Stimulated activated CD8-positive, alpha-beta memory T cell treated with anti-CD3 and anti-CD28 coated beads, Interleukin-7, amount 100 ng/mL, for 48 hours (primary cell): ENCODE data around the gene TSPAN3.

Source experiments
- DNase-seq, 2 donors: peaks; one replicate each; pipeline ENCODE4 v3.0.0-alpha.2; 2020; ENCODE audit warnings: low read depth in 1 of 2; ENCODE audit errors: extremely low read depth in 1 of 2

The TSPAN3 gene

GRCh38 chr15:77085297-77085696, 14.4 kb upstream of the TSPAN3 start:
- no peak for DNase-seq

DNA sequence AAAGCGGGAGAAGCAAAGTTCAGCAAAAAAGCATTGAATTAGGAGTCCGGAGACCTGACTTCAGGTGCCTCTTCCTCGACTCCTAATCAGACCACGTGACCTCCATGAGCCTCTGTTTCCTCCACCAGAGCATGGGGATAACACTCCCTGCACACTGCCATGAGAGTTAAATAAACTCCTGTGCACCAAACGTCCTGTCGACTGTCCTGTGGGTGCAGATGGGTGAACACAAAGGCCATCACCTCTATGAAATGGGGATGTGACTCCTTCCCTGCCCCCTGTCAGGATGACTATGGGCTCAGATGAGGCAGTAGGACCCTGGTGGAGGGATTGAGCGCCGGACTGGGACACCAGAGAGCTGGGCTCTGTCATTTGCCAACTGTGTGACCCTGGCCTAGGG, 13.5 kb upstream of the TSPAN3 start:
- no peak for DNase-seq

GRCh38 chr15:77083381-77084160, 12.7 kb upstream of the TSPAN3 start:
- peak in 1 of 2 donors; percentile 70 for DNase-seq

DNA sequence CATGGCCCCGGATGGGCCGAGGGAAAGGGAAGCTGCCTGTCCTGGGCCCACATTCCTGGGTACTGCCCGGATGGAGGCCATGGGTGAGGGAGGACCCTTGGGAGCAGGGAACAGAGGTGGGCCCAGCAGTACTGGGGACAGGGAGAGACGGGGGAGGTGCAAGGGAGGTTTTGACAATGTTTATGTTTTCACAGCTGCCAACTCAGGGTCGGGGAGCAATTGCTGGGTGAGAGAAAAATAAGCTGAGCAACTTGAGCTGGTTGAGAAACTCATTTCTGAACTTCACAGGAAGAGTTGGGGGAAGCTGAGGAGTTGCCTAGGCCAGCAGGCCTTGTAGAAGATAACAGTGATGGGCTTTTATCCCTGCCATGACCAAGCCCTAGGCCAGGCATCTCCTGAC, 11.1 kb upstream of the TSPAN3 start:
- no peak for DNase-seq

- DNase-seq: no peak
These were observed 5.5 kb upstream of the TSPAN3 start for GRCh38 chr15:77076323-77076915.

GRCh38 chr15:77075528-77075927, 4.6 kb upstream of the TSPAN3 start:
- no peak for DNase-seq

DNA sequence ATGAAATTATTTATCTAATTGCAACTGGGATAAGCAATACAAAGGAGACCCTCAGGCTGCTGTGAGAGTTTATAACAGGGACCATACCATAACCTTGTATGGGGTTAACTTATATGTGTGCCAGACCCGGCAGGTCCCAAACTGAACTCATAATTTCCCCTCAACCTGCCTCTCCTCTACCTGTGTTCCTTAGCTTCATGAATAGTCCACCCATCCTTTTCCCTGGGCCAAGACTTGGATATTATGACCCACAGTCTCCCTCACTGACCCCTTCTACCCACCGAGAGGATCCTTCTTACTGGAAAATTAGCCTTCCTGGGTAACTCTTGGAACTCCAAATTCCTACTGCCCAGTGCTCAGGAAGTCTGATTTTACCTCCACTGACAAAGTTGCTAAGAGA, 3.4 kb upstream of the TSPAN3 start:
- no peak for DNase-seq

- no peak for DNase-seq
These were observed 655 bp upstream of the TSPAN3 start for GRCh38 chr15:77071305-77072223.

DNA sequence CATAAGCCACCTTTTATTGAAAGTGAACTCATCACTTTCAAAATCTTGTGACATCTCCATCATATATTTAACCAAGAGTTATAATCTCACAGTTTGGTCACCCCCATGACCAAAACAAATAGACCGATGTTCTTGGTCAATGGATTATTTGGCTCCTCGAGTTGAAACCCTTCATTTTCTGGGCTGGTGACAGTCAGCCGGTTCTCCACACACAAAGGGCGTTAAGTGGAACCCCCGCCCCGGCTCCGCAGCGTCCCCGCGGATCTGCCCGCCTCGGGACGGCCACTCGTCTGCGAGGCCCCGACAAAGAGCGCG, 772 bp downstream of the TSPAN3 start:
- no peak for DNase-seq

DNA sequence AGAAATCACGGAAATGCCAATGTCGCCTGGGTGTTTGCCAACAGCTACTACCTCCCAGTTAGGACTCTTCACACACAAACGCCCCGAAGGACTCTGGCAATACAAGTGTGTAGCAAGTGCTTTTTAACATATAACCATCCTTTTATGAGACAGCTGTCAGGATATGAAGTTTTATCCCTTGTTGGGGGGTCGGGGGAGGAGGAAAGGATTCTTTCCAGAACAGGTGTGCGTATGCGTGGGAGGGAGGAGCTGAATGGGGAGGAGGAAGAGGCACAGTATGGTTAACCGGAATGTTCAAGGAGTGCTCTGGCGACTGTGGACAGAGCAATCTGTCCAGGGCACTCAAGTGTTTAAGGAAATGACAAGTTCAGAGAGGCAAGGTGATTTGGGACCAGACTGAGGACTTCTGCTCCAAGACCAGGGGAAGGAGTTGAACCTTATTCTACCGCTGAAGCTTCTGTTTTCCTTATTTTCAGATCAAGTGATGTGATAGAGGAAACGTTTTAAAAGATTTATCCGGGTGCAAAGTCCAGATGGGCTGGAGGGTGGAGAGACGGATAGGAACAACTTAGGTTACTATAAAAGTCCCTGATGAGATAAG, 1.3 kb downstream of the TSPAN3 start:
- DNase-seq: no peak

GRCh38 chr15:77068633-77069032, 2.3 kb downstream of the TSPAN3 start:
- DNase-seq: no peak

DNA sequence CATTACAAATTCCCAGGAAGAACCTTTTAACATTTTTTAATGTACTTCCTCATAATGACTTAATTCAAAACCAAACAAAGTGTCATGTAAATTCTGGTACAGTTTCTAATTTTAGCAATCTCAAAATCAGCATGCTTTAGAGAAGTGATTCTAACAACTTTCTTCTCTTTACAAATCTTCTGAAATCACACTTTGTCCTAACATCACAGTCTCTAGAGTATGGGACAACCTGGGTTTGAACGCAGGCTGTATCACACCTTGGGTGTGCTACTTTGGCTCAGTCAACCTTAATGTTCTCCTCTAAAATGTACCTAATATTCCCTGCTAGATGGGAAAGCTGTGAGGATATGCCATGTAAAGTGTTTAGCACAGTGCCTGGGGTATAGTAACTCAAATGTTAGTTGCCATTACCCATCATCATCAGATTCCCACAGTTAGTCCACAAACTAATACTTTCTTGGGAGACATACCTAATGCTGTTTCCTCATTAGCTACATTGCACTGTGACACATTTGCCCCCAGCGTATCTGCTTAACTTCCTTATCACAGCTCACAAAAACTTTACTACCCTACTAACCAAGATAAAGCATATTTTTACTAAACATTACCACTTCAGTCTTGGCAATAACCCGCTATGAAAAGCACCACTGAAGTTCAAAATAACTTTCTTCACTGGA, 3.1 kb downstream of the TSPAN3 start:
- no peak for DNase-seq

DNA sequence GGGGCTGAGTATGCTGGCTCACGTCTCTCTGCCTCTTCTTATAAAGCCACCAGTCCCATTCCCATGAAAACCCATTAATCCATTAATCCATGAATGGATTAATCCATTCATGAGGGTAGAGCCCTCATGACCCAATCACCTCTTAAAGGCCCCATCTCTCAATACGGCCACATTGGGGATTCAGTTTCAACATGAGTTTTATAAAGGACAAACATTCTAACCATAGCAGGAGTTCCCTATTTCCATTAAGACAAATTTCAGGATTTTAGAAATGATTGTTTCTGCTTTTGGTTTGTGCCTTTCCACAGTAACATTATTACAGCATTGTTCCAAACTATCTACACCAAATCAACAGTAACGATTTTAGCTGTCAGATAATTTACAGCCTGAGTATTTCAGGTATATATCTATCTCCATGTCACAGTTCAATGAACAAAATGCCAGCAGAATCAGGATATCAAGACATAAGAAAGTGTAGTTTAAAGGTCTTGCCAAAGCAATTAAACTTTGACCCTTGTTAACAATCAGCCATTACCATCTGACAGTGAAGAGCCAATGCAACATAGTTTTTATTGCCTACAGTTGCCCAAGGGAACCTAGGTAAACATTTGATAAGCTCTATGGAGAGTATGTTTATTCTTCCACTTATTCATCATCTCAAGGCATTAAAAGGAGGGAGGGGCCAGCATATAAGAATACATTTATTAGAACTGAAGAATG, 3.8 kb downstream of the TSPAN3 start:
- no peak for DNase-seq

DNA sequence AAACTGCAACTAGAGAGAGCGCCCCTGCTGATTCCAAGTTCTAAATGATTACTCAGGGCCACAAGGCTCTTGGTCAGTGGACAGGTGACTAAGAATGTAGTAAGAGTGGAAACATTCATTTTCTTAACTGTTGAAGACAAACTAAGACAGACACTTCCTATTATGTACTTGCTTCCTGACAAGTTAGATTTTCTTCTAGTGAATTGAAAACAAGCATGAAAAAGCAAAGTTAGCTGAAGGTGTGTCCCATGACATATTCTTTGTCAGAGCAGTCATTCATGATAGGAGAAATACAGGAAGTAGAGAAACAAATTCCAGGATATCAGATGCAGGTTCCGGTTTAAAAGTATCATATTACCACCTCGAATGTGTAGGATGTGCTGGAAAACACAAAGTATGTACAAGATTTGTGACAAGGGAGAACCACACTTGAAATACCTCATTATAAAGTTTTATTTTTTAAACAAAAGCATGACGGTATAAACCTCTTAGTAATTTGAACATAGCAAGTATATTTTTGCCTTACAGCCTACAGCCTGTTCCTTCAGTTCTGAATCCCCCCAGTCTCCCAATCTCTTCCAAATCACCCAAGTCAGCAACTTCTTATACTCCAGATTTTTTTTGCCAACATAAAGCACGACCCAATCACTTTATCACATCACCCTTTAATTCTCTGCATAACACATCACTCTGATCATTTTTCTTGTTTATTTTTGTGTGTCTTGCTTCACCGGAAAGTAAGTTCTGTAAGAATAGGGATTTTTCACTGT, 6.2 kb downstream of the TSPAN3 start:
- no peak for DNase-seq

DNA sequence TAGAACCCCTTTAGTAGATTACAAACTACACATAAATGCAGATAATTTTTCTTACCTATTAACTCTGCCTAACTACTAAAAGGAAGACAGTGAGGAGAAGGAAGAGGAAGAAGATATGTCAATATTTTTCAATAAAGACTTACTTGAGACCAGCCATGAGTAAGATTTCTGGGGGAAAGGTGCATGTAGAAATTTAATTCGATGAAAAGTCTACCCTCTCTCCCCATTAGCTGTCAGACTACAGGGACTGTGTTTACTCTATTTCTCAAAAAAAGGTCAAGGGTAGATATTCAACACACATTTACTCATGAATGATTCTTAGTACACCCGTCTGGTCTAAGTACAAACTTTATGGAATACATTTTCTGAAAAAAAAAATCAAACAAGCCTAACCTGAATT, 6.8 kb downstream of the TSPAN3 start:
- DNase-seq: no peak

- DNase-seq: no peak
These were observed 7.7 kb downstream of the TSPAN3 start for GRCh38 chr15:77063249-77063648.

GRCh38 chr15:77060546-77060945, 10.4 kb downstream of the TSPAN3 start:
- DNase-seq: no peak

GRCh38 chr15:77059786-77060361, 11.0 kb downstream of the TSPAN3 start:
- DNase-seq: no peak

DNA sequence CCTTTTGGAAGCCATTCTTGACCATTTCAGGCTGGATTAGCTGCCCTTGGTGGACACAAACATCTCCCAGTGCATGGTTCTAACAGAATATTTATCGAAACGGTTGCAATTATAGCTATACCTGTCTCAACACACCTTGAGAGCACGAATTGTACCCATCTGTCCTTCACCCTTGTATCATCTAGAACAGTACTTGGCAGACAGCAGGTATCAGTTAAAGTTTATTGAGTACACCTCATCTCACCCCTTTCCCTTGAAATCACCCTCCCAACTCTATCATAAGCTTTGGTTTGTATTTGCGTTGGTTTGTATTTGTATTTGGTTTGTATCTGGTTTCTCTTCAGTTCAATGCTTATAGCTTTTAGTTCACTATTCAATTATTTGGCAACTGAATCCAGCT, 12.4 kb downstream of the TSPAN3 start:
- no peak for DNase-seq
